Measurements from ENCODE around the gene HINFP. TPM values are rescaled to one million over a fixed set of nuclear protein-coding genes. Genes with fewer than 3 reads are reported as not detected.
A peak's percentile ranks its signal among the peaks of the same experiment; 100 is the strongest.
"Not testable (repeated sequence)": the region's sequence is repeated elsewhere in the genome, so short reads cannot be mapped to it uniquely, and the experiment has no call there.

Gene HINFP
- total RNA-seq, 1 donor from 2014 or later: 30.4 TPM

- ATAC-seq (no peak), DNase-seq (ENCODE audit: low spot score) (no peak)
- intact Hi-C loops (cut with DNase I): no loop called here
These were observed 7.7 kb upstream of the HINFP start for GRCh38 chr11:119113716-119114115.

GRCh38 chr11:119114351-119114750 is 7.0 kb upstream of the HINFP start:
- intact Hi-C loops (cut with DNase I): no loop called here
- DNase-seq (ENCODE audit: low spot score) (no peak), ATAC-seq (no peak)

GRCh38 chr11:119115484-119116234 is 5.7 kb upstream of the HINFP start:
- DNase-seq (ENCODE audit: low spot score) (no peak), ATAC-seq (peak; percentile 75)
- intact Hi-C loops (cut with DNase I): no loop called here

GRCh38 chr11:119116235-119116594 is 5.2 kb upstream of the HINFP start:
- ATAC-seq (no peak), DNase-seq (ENCODE audit: low spot score) (no peak)
- intact Hi-C loops (cut with DNase I): no loop called here

GRCh38 chr11:119116601-119117000 is 4.8 kb upstream of the HINFP start:
- DNase-seq (ENCODE audit: low spot score) (no peak), ATAC-seq (no peak)
- intact Hi-C loops (cut with DNase I): no loop called here

- intact Hi-C loops (cut with DNase I): no loop called here
- ATAC-seq: no peak
- DNase-seq (ENCODE audit: low spot score): no peak
These were observed 4.2 kb upstream of the HINFP start for GRCh38 chr11:119117004-119117706.

- ATAC-seq (no peak), DNase-seq (ENCODE audit: low spot score) (no peak)
- intact Hi-C loops (cut with DNase I): no loop called here
These were observed 3.2 kb upstream of the HINFP start for GRCh38 chr11:119118227-119118626.

- DNase-seq (ENCODE audit: low spot score) (no peak), ATAC-seq (no peak)
- intact Hi-C loops (cut with DNase I): no loop called here
These were observed 2.4 kb upstream of the HINFP start for GRCh38 chr11:119118946-119119345.

- ATAC-seq: no peak
- DNase-seq (ENCODE audit: low spot score): no peak
- intact Hi-C loops (cut with DNase I): no loop called here
These were observed 757 bp upstream of the HINFP start for GRCh38 chr11:119120639-119121007.

- no peak for ATAC-seq
- no peak for DNase-seq (ENCODE audit: low spot score)
- intact Hi-C loops (cut with DNase I): no loop called here
These were observed 388 bp downstream of the HINFP start for GRCh38 chr11:119121811-119122124.

- intact Hi-C loops (cut with DNase I): no loop called here
- ATAC-seq: no peak
- no peak for DNase-seq (ENCODE audit: low spot score)
These were observed 4.4 kb downstream of the HINFP start for GRCh38 chr11:119125821-119126220.

- ATAC-seq: no peak
- no peak for DNase-seq (ENCODE audit: low spot score)
These were observed 5.4 kb downstream of the HINFP start for GRCh38 chr11:119126675-119127268.

GRCh38 chr11:119130662-119131061 is 9.3 kb downstream of the HINFP start:
- ATAC-seq (no peak), DNase-seq (ENCODE audit: low spot score) (no peak)
- intact Hi-C loops (cut with DNase I): no loop called here

More at GRCh38 chr11:119126675-119127268, 5.4 kb downstream of the HINFP start:
- intact Hi-C loops (cut with DNase I): no loop called here

- intact Hi-C loops (cut with DNase I): no loop called here
- ATAC-seq (no peak), DNase-seq (ENCODE audit: low spot score) (no peak)
These were observed 13.1 kb downstream of the HINFP start for GRCh38 chr11:119134389-119134978.

GRCh38 chr11:119139276-119139675 is 17.9 kb downstream of the HINFP start:
- DNase-seq (ENCODE audit: low spot score); intact Hi-C loops (cut with DNase I); ATAC-seq: not testable (repeated sequence)

- ATAC-seq (peak; percentile 78), DNase-seq (ENCODE audit: low spot score) (no peak)
- intact Hi-C loops (cut with DNase I): no loop called here
These were observed 23.6 kb downstream of the HINFP start for GRCh38 chr11:119144825-119145486.

GRCh38 chr11:119145551-119145950 is 24.2 kb downstream of the HINFP start:
- ATAC-seq: no peak
- intact Hi-C loops (cut with DNase I): no loop called here
- DNase-seq (ENCODE audit: low spot score): no peak

- intact Hi-C loops (cut with DNase I): no loop called here
- DNase-seq (ENCODE audit: low spot score): no peak
- no peak for ATAC-seq
These were observed 26.4 kb downstream of the HINFP start for GRCh38 chr11:119147604-119148333.

- ATAC-seq (no peak), DNase-seq (ENCODE audit: low spot score) (no peak)
- intact Hi-C loops (cut with DNase I): no loop called here
These were observed 27.3 kb downstream of the HINFP start for GRCh38 chr11:119148720-119149017.
